ELR (cell line): ENCODE data around the gene TEAD1.

ENCODE experiments used
- DNase-seq: peaks from one replicate; pipeline ENCODE4 v3.0.0-alpha.2; 2015; ENCODE audit warnings: low read depth

Gene TEAD1

GRCh38 chr11:12673924-12674570 lies at the start of gene TEAD1:
TEAD1 (plus strand) TSS chr11:12674421.
- DNase-seq = peak; percentile 96

DNA sequence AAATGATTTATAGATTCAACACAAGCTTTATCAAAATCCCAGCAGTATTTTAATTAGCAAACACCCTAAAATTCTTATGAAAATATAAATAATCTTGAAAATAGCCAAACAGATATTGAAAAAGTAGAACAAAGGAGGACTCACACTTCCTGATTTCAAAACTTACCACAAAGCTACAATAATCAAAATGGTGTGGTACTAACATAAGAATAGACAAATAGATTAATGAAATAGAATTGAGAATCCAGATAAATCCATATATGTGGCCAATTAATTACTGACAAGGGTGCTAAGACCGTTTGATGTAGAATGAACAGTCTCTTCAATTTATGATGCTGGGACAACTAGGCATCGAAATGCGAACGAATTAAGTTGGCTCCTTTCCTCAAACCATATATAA lies 49.6 kb upstream of the TEAD1 start:
- no peak for DNase-seq

GRCh38 chr11:12625438-12626071 lies 48.7 kb upstream of the TEAD1 start:
- DNase-seq = peak; percentile 94

GRCh38 chr11:12626616-12627015 lies 47.6 kb upstream of the TEAD1 start:
- DNase-seq = peak; percentile 19

DNA sequence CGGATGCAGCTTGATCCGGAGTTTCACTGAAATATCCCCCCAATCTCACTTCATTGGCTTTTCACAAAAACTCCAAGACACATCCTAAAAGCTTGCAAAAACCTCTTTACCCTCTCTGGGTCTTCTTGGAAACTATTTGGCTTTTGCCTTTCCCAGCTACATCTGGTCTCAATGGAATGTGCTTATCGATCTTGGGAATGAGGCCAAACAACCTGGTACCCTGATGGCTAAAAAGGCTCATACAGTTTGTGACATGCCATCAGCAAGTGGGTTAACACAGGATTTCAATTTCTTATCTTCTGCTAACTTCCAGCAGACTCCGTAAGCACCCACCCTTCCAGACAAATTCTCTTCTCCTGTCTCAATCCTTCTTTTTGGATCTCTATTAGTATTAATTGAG lies 45.9 kb upstream of the TEAD1 start:
- no peak for DNase-seq

GRCh38 chr11:12629601-12630313 lies 44.5 kb upstream of the TEAD1 start:
- DNase-seq = peak; percentile 72

GRCh38 chr11:12631651-12632050 lies 42.6 kb upstream of the TEAD1 start:
- DNase-seq = no peak

GRCh38 chr11:12634329-12634728 lies 39.9 kb upstream of the TEAD1 start:
- DNase-seq = no peak

DNA sequence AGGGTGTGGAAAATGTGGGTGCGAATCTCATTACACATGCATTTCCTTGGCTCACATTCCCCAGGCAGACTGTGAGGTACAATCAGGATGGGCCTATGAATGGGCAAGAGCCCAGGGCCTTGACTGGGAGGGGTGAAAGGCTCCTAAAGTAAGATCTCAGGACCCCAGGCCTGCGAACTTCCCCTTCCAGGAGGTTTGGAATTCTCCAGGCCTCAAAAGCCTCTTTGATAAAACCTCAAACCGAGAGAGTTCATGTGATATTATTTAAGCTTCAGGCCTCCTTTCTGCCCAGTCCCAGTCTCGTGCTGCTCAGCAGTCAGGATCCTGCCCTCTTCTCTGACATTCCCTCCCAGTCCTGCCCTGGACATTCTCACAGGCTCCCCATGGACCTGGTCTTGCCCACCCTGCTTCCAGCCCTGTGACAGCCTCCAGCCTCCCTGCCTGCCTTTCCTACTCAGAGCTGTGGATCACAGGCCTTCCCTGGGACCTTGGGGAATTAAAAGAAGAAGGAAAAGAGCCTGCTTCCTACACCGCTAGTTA lies 37.3 kb upstream of the TEAD1 start:
- no peak for DNase-seq

- DNase-seq = no peak
Measured at GRCh38 chr11:12639388-12639787, 34.8 kb upstream of the TEAD1 start.

DNA sequence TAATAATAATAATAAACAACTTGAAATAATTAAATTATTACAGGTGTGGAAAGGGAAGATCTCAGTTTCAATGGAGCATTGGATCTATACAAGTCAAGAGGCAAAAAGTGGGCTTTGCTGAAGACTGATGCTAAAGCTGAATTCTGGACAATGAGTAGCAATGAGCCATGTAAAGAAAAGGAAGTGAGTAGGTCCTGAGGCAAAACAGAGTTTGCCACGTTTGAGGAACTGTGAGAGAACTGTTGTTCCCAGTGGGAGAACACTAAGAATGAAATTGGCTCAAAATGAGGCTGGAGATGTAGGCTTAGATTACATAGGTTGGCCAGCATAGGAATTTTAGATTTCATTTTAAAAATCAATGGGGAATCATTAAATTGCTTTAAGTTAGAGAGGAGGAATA lies 33.9 kb upstream of the TEAD1 start:
- DNase-seq = peak; percentile 36

- no peak for DNase-seq
Measured at GRCh38 chr11:12640926-12641849, 33.0 kb upstream of the TEAD1 start.

DNA sequence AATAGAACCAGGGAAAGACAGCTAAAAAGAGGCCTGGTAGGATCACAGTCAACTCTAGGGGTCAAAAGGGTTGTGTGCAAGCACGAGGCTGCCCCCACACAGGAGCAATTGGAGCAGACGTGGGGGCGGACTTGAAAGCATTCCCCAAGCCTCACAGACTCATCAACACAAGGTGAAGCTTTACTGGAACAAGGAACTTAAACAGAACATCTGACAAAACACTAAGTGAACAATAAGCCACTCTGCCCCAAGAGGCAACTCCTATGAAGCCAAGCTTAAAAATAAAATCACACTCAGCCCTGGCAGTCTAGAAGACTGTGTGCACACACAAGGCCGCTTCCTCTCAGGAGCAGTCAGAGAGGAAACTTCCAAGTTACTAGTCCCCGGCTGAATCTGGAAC lies 32.2 kb upstream of the TEAD1 start:
- DNase-seq = peak; percentile 32

- DNase-seq = no peak
Measured at GRCh38 chr11:12642806-12643428, 31.3 kb upstream of the TEAD1 start.

GRCh38 chr11:12646478-12646877 lies 27.7 kb upstream of the TEAD1 start:
- no peak for DNase-seq

- no peak for DNase-seq
Measured at GRCh38 chr11:12653729-12654128, 20.5 kb upstream of the TEAD1 start.

DNA sequence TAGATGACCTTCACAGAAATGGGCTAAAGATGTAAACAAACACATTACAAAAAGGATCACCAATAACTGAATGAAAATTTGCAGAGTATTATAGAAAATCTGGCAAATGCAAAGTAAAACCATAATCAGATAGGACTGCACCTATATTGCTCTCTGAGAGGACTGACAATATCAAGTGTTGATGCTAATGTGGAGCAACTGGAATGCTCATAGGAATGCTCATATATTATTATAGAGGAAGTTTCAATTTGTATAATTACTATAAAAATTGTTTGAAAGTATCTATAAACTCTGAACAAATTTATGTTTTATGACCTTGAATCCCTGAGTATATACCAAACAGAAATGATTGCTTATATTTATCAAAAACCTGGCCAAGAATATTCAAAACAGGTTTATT lies 18.4 kb upstream of the TEAD1 start:
- no peak for DNase-seq

- DNase-seq = no peak
Measured at GRCh38 chr11:12657336-12657735, 16.9 kb upstream of the TEAD1 start.

DNA sequence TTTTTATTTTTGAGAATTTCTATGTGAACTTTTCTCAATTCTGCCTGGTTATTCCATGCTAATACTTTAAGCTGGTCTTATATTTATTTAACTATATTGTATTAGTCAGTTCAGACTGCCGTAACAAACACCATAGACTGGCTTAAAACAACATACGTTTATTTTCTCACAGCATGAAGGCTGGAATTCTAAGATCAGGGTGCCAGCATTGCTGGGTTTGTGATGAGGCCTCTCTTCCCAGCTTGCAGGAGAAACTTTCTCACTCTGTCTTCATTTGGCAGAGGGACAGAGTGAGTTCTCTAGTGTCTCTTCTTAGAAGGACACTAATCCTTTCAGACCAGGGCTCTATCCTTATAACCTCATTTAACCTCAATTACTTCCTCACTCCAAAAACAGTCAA lies 16.2 kb upstream of the TEAD1 start:
- no peak for DNase-seq

- no peak for DNase-seq
Measured at GRCh38 chr11:12662101-12662689, 12.0 kb upstream of the TEAD1 start.

- DNase-seq = no peak
Measured at GRCh38 chr11:12664385-12664784, 9.8 kb upstream of the TEAD1 start.
